Thyroid gland (tissue), 4 donors: ENCODE data around the gene ZBED4.

Experiments
- CTCF ChIP-seq, 6 experiments: fragments of 200-600 bp in 3 of 6; fragments of 450-650 bp in 3 of 6; sonication (generic) in 3 of 6; IDR thresholded peaks; one replicate each; pipeline ENCODE4 v1.5.1; 2016 to 2019; ENCODE audit warnings: antibody characterized with exemption in 6 of 6, mild to moderate bottlenecking in 2 of 6, inconsistent platforms in 1 of 6, moderate library complexity in 1 of 6
- POLR2A ChIP-seq, 2 donors: fragments of 450-650 bp; IDR thresholded peaks; one replicate each; pipeline ENCODE4 v1.6.1; 2017; ENCODE audit warnings: antibody characterized with exemption in 2 of 2, mild to moderate bottlenecking in 2 of 2, moderate library complexity in 1 of 2

- TF ChIP-seq CTCF (IDR thresholded peaks at IDR 0.05) = no peak
- TF ChIP-seq POLR2A (IDR thresholded peaks at IDR 0.05) = no peak
Measured at GRCh38 chr22:49863931-49864330, 10.3 kb downstream of the ZBED4 start.
